Sciatic nerve (tissue), 2 donors: ENCODE results near the gene HGFAC. TPM values are rescaled to one million over a fixed set of nuclear protein-coding genes. Genes with fewer than 3 reads are reported as not detected.

Experiments
- ATAC-seq: fragments of 200-7000 bp; cut with Tn5 transposase; one replicate; pipeline ENCODE4 v1.9.1; 2020; ENCODE audit warnings: mild to moderate bottlenecking, moderate library complexity
- DNase-seq: peaks from one replicate; pipeline ENCODE4 v3.0.0-alpha.2; 2020; ENCODE audit warnings: low spot score
- intact Hi-C: fragments of 100-400 bp; cut with DNase I; formaldehyde crosslinking; loops from one replicate; pipeline ENCODE4 v1.14.2; 2022
- total RNA-seq: library from RNA; stranded (reverse); fragmentation: NEBNext Ultra II Directional; extraction: Animal tissue kit (Norgen Biotek cat#: 25700); gene quantifications from one replicate; pipeline ENCODE4 v1.2.1, GENCODE V29; 2021
- donor health status: DM: no; HTN: no; CAD: no.
- donor health status: DM: no; HTN: no; CAD: no.

Gene HGFAC
- total RNA-seq, 1 donor from 2014 or later = not detected

DNA sequence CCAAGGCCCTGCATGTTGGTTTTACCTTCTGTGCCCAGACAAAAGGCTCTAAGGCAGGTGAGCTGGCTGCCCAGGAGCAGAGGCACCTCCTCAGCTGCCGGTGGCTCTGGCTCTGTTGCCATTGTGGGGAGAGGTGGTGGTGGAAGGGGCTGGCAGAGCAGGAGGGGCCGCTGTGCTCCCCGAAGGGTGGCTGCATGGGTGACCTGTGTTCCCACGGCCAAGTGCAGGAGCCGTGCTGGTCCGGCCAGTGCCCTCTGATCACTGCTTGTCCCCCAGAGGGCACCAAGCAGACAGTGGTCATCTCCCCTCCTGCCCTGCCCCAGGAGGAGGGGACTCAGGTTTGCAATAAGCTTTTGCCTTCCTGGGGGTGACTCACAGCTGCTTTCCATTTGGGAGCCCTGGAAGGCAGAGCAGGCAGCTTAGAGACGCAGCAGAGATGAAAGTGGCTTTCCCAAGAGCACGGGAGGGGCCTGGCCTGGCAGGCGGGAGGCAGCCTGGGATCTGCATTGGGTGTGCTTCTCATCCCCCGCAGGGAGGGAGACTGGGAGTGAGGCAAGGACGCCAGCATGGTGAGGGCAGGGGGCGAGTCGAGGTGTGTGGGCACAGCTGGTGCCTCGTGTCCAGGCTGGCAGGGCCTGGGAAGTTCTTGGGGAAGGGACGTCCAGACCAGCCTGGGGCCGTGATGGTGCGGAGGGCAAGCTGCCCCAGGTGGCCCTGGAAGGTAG lies 50.1 kb downstream of the HGFAC start:
- intact Hi-C loops = no loop called here
- DNase-seq (no peak), ATAC-seq (no peak)

DNA sequence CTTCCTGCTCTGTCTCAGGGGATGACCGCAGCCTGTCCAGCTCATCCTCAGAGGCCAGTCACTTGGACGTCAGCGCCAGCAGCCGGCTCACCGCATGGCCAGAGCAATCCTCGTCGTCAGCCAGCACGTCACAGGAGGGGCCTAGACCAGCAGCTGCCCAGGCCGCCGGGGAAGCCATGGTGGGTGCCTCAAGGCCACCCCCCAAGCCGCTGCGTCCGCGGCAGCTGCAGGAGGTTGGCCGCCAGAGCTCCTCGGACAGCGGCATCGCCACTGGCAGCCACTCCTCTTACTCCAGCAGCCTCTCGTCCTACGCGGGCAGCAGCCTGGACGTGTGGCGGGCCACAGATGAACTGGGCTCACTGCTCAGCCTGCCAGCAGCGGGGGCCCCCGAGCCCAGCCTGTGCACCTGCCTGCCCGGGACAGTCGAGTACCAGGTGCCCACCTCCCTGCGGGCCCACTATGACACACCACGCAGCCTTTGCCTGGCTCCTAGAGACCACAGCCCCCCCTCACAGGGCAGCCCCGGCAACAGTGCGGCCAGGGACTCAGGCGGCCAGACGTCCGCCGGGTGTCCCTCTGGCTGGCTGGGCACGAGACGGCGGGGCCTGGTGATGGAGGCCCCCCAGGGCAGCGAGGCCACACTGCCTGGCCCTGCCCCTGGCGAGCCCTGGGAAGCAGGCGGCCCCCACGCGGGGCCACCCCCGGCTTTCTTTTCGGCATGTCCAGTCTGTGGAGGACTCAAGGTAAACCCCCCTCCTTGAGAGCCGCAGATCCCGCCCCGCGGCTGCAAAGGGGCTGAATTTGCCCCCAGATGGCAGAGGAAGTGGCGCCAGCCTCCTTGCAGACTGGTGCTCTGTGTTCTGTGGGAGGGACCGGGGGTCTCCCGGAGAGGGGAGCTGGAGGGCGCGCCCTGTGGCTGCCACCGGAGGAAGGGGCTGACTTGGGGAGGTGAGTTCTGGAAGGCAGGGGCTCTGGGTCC lies 51.3 kb downstream of the HGFAC start:
- intact Hi-C loops = no loop called here
- DNase-seq (no peak), ATAC-seq (no peak)

DNA sequence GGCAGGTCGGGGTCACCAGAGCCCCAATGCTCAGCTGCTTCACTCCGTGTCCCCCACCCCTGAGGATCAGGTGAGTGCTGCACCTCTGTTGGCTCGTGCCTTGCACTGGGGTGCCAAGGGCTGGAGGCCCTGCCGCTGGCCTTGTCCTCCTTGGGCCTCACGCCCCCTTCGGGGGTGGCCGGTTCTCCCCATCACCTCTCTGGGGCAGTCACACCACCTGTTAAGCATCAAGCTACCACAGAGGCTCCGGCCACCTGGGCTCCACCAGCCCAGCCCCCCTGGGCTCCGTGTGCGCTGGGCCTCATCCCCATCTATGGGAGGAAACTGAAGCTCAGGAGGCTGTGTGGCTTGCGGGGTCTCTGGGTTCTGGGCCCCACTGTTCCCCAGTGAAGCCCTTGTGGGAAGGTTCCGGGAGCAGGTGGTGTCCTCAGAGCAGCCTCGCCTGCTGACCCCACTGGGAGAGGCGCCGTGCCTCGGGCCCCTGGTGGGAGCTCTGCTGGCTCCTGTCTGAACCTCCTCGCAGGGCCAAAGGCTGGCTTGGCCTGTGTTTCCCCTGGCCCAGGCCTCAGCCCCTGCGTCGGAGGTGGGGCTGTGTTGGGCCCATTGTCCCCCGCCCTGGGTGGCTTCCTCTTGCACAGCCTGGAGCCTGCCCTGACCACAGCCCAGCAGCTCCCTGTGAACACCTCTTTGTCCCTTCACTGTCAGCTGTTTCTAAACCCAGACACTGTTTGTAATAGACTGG lies 52.1 kb downstream of the HGFAC start:
- intact Hi-C loops = no loop called here
- ATAC-seq = no peak
- DNase-seq = no peak

DNA sequence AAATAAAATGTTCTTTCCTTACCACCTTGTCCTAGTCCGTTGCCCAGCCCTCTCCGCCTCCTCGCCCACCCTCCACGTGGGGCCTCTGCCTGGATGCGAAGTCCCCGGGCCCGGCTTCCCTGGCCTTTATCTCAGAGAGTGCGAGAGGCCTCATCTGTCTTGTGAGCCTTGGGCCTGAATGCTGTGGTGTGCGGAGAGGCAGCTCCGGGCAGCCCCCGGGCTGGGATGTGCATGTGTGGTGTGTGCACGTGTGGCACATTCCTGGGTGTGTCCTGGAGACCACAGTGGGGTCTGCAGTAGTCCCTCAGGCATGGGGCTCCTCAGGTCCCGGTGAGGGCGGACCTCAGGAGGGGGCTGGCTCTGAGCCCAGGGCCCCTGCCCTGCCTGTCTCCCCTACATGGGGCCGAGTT lies 52.7 kb downstream of the HGFAC start:
- intact Hi-C loops = no loop called here
- ATAC-seq (no peak), DNase-seq (no peak)

DNA sequence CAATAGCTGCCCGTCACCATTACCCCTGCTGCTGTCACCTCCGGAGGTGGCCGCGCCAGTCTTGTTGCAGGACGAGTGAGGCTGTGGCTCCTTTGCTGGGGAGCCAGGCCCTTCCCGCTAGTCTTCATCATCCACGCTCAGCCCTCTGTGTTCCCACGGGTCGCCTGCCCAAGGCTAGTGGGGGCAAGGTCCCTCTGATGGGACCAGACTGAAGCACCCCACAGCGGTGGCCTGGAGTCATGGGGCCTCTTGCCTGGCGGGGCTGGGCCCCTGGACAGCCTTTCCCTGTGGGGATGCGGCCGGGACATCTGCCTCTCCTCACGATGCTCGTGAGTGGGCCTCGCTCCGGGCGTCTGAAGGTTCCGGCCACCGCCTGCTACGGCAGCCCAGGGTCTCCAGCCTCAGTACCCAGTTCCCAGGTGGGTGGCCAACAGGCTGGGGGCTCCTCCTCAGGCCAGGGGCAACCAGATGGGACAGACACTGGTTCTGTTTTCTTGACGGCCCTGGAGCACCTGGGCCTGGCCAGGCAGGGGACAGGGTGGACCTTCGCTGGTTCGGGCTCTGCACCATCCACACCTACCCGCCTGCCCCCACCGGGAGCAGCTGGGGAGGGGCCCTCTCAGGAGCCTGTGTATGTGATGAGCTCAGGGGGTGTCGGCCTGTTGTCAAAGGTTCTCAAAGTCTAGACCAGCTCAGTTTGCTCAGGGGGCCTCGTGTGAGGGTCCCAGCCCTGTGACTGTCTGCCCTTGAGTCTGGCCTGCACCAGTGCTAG lies 53.6 kb downstream of the HGFAC start:
- no peak for ATAC-seq
- no peak for DNase-seq
- intact Hi-C loops = no loop called here

DNA sequence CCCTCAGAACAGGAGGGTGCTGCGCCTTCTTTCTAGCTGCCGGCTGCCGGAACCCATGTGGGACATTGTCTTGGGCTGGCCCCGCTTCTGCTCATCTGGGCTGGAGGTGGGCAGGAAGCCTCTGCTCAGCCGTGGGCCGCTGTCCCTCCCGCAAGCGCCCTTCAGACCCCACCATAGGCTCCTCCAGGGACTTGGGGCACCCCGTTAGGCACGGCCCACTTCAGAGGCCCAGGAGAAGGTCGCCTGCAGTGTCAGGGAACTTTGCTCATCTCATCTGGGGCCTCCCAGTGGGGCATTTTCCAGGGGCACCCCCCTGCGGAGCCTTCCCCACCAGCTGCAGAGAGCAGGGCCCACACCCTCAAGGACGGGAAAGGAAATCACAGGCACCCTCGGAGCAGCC lies 54.3 kb downstream of the HGFAC start:
- ATAC-seq (no peak), DNase-seq (no peak)
- intact Hi-C loops = no loop called here

DNA sequence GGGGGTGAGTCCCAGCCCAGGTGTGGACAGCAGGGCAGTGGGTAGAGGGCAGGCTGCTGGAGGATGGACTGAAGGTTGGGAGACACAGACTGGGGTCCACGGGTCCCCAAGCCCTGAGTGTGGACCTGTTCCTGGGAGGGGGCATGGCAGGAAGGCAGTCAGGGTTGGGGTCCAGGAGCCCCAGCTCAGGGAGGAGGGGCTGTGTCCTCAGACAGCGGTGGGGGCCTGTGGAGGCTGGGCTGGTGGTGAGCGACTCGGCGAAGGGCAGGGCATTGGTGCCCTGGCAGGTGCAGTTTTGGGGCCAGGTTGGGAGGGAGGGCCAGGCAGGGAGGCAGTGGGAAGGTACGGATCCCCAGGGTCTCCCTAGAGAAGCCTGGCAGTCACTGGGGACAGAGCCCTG lies 55.3 kb downstream of the HGFAC start:
- ATAC-seq = no peak
- intact Hi-C loops = no loop called here

DNA sequence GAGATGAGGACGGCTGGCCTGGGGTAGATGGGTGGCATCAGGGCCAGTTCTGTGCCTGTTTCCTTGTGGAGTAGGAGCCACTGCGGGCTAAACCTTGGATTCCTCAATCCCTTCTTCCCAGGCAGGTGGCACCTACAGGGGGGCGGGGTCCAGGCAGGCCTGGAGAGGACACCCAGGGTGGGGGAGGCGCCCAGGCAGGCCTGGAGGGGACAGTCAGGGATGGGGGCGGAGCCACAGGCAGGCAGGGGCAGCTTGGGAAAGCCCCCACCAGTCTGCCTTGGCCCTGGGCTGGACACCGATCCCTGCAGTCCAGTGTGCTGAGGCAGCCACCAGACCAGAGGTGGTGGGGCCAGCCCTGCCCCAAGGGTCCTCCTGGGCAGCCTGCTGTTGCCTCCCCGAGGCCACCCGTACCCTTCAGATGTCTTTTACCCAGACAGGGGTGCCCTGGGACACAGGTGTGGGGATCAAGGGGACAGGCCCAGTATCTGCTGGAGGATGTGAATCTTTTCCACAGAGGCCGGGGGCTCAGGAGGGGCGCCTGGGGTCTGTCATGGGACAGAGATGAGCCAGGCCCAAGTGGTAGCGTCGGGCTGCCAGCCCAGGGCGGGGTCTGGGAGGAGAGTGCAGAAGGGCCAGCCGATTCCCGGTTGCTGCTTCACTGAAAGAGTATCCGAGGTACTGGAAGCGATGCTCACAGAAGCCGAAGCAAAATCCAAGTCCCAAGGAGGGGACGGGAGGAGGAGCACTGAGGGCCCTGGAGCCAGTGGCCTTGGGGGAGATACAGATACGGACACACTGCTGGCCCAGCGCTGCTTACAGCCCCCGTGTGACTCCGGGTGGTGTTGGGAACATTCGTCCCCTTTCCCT lies 56.0 kb downstream of the HGFAC start:
- no peak for DNase-seq
- intact Hi-C loops = no loop called here
- ATAC-seq = peak; percentile 11

More for the DNA sequence above, 55.3 kb downstream of the HGFAC start:
- no peak for DNase-seq

DNA sequence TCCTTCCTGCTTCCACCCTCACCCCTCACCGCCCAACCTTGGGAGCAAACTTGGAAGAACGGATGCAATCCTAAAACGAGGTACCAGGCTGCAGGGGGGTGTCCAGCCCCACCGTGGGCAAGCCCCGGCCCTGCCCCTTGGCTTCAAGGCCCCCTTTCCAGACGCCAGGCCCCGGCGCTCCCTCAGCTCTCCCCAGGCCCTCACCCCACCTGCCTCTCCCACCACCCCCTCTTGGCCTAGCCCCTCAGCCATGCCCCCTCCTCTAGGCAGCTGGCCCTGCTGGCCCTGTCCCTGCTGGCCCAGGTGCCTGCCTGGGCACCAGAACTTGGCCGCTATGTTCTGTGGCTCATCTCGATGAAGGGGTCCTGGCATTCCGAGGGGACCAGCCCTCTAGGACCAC lies 56.6 kb downstream of the HGFAC start:
- intact Hi-C loops = no loop called here
- ATAC-seq (no peak), DNase-seq (no peak)

Other genes starting within 250 kb of the HGFAC start
- 1.8 TPM for gene MSANTD1, start 192.8 kb upstream of the HGFAC start, total RNA-seq
- 40.7 TPM for gene RGS12, start 148.9 kb upstream of the HGFAC start, total RNA-seq
- not detected for gene DOK7, start 21.3 kb downstream of the HGFAC start, total RNA-seq
- 105 TPM for gene LRPAP1, start 90.5 kb downstream of the HGFAC start, total RNA-seq